HG03135 (cell line): ENCODE results near the gene RNF217.

Experiments used
- ATAC-seq: cut with Tn5 transposase; IDR thresholded peaks from one replicate; pipeline ENCODE4 v1.9.1; 2021; ENCODE audit warnings: mild to moderate bottlenecking, moderate library complexity; ENCODE audit not compliant: unreplicated experiment

RNF217 gene

DNA sequence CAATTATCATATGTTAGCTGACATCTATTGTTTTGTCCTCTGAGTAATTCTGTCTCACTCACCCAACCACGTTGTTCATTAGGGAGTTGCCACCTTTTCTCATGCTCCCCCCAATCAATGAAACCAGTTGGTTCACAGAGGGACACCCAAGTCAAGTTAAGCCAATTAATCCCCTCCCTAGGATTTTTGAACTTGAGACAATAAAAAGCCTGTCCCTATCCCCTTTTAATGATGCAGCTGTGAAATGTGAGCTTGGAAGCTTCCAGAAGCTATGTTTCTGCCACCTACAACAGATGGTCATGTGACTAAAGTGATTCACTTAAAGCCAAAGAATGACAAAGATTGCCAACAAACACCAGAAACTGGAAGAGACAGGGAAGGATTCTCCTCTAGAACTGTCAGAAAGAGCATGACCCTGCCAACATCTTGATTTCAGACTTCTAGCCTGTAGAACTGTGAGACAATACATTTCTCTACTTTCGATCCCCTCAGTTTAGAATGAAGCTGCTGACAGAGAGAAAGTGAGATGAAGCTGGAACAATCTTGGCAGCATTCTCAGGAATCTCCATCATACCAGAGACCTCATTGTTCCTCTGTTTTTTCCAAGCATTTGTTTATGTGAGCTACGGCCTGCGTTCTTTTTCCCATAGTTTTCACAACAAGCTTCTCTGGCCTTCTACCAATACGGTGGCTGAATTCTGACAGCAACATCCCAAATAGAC lies 133.5 kb downstream of the RNF217 start:
- ATAC-seq: no peak

DNA sequence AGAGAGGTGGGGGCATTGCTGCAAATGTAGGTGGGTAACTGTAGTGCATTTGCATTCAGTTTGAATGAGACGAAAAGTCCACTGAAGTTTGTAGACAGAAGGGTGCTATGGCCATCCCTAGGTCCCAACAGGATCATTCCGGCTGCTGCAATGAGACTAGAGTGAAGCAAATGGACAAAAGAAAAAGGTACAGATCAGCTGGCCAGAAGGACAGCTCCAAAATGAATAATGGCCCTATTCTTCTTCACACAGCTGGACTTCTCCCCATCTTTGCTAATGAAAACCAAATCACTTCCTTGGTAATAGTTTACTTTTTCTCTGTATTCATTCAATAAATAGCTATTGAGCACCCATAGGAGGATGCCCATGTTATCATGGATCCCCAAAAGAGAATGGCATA lies 134.9 kb downstream of the RNF217 start:
- ATAC-seq: no peak

DNA sequence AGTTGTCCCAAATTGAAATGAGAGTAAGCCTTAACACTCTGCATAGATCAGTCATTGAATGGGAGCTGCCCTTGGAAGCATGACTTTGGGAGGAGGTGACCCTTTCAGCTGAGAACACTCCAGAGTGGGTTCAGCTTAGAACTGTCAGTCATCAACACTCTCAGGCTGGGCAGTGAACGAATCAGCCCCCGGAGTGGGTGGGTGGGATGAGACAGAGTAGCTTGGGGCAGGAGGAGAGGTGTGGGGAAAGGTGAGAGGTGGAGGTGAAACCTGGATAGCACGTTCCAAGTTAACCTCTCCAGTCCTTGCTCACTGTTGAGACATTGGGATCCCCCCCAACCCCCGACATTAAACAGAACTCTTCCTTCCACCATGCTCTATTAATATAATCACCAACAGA lies 136.0 kb downstream of the RNF217 start:
- ATAC-seq: no peak

DNA sequence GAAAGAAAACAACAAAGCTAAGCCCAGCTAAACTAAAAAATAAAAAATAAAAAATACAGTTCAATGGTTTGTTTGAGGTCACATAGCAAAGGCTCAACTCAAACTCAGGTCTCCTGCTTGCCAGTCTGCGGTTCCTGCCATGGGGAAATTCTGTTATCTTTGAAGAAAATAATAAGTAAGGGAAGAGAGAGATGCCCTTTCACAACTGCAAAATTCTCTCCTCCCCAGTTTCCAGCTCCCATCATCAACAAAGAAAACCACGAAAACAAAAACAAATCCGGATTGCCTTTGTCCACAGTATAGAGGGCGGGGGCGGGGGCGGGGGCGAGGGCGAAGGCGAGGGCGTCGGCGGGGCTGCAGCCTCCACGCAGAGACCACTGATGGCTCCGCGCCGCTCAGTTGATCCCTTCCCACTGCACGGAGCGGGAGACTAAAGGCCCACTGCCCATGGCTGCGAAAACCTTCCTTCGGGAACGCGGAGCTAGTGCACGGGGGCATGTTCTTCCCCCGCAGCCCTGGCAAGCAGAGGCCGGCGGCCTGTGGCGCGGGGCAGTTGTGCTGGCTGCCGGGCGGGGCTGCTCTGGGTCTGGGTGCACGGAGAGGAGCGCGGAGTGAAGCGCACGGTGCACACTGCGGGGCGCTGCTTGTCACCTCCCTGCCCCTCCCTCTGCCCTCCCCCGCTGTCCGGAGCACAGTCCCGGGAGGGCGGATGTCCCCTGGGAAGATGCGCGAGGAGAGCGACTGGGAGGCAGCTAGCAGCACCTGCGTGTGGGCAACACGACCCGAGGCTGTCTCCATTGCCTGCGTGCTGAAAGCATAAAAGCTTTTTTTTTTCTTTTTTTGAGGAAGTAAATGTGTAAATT lies 137.2 kb downstream of the RNF217 start:
- no peak for ATAC-seq

DNA sequence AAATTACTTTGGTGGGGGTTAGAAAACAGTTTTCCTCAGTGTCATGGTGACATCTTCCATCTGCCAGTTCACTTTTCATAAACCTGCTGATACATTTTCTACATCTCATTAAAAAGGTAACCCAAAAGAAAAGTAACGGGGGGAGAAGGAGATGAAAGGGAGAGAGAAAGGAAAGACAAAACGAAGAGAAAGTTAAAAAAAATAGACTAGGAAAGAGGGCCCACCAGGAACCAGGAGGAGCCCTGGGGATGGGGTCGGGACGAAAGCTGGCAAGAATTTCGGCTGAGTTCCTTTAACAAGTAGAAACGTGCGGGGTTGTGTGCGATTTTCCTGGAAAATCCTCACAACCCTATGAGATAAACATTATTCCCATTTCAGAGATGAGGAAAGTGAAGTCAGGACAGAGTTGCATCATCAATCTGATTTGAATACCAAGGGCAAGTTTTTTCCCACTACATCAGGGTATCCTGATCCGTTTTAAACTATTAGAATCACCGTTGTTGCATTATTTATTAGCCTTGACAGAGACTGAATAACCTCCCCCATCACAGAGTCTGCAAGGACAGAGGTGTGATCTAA lies 137.9 kb downstream of the RNF217 start:
- no peak for ATAC-seq

DNA sequence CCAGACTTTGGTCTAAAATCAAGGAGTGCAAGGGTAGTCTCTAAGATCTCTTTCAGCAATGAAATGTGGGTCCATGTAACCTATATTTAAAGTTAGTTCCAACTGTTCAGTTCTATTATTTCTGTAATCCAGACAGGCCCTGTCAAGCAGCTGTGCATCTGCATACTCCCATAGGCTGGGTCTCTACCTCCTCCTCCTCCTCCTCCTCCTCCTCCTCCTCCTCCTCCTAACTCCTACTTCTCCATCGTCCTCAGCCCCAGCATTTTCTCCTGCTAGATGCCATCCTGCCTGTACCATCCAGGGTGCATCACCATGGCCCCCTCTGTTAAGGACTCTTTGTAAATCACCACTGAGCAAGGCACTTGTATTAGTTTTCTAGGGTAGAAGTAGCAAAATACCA lies 138.9 kb downstream of the RNF217 start:
- no peak for ATAC-seq

DNA sequence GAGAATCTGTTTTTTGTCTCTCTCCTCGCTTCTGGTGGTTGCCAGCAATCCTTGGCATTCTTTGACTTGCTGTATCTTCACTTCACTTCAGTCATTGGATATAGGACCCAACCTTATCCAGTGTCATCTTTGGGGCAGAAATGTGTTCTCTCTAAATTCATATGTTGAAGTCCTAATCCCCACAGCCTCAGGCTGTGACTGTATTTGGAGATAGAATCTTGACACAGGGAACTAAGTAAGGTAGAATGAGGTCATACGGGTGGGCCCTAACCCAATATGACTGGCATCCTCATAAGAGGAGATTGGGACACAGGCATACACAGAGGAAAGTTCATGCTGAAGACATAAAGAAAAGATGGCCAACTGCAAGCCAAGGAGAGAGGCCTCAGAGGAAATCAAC lies 139.4 kb downstream of the RNF217 start:
- no peak for ATAC-seq

DNA sequence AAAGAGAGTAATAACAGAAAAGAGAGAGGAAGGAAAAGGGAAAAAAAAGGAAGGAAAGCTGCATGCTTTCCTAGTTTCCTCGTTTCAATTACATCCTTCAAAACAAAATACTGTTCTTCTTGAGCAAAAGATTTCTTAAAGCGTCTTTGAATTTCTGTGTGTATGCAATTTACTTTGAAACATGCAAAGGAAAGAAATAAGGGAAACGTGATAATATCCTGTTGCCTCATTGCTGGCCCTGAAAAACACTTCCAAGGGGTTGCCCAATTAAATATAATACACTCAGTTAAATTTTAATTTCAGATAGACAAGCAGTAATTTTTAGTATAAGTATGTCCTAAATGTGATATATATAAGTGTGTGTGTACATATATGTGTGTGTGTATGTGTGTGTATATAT lies 140.2 kb downstream of the RNF217 start:
- no peak for ATAC-seq

DNA sequence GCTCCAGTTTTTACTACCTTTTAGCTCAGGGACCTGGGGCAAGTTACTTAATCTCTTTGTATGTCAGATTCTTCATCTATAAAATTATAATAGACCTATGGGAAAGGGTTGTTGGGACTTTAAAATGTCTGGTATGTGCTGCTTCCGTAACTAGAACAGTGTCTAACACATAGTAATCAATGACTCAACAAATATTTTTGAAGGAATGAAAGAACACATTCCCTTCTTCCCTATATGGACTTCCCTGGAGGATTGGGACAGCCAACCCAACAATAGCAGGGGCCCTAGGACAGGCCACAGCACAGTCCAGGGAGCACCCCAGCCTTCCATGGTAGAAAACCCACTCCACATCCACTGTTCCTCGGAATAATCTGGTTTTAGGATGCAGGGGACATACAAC lies 140.7 kb downstream of the RNF217 start:
- ATAC-seq: no peak

DNA sequence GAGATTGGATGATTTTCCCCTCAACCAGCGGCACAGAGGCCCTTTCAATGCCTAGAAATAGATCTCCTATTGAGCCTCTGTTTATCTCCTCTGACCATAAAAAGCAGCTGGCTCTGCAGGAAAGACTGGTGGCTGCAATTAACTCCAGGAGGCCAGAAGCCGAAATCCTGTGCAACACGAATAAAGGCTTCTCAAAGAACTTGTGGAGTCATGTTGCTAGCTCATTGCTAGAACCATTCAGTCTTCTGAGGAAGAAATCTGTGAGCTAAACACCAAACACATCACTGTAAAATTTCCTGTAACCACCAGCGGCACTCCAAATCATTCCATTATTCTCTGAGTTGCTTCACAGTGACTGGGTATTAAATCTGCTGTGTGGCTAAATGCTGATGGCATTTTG lies 142.2 kb downstream of the RNF217 start:
- ATAC-seq: no peak

DNA sequence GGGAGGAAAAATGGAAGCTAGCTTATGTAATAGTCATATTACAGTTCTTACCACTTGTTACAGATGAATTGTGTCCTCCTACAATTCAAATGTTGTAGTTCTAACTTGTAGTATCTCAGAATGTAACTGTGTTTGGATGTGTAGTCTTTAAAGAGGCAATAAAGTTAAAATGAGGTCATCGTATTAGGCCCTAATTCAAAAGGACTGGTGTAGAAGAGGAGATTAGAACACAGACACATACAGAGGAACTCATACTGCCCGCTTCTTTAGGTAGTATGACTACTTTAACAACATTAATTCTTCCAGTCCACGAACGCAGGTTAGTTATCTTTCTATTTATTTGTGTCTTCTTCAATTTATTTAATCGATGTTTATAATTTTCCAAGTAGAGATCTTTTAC lies 144.8 kb downstream of the RNF217 start:
- no peak for ATAC-seq

DNA sequence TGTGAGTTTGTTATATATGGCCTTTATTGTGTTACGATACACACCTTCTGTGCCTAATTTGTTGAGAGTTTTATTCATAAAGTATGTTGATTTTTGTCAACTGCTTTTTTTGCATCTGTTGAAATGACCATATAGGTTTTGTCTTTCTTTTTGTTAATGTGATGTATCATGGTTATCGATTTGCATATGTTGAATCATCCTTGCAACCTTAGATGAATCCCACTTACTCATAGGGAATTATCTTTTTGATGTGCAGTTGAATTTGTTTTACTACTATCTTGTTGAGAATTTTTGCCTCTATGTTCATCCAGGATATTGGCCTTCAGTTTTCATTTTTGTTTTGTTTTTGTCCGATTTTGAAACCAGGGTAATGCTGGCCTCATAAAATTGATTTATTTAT lies 145.7 kb downstream of the RNF217 start:
- no peak for ATAC-seq

DNA sequence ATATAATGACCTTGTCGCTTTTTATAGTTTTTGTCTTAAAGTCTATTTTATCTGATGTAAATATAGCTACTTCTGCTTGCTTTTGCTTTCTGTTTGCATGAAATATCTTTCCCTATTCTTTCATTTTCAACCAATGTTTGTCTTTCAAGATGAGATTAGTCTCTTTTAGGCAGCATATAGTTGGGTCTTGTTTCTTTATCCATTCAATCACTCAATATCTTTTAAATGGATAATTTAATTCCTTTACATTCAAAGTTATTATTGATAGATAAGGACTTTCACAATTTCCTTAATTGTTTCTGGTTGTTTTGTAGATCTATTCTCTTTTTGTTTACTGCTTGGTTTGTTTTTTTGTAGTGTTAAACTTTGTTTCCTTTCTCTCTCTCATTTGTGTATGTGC lies 147.8 kb downstream of the RNF217 start:
- ATAC-seq: no peak

DNA sequence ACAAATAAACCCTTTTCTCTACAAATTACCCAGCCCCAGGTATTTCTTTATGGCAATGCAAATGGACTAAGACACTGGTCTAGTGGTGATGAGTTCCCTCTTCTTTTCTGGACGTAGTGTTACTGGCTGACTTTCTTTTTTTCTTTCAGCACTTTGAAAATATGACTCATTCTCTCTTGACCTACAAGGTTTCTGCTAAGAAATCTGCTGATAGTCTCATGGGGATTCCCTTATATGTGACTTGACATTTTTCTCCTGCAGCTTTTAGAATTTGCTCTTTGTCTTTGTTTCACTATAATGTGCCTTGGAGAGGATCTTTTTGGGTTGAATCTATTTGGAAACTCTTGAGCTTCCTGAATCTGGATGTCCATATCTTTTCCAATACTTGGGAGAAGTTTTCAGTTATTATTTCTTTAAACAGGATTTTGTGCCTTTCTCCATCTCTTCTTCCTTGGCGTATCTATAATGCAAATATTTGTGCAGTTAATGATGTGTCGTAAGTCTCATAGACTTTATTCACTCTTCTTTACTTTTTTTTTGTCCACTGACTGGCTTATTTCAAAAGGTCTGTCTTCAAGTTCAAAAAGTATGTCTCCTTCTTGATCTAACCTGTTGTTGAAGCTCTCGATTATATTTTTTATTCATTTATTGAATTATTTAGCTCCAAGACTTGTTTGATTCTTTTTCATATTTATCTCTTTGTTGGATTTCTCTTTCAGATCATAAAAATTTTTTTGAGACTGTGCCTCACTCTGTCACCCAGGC lies 149.2 kb downstream of the RNF217 start:
- ATAC-seq: no peak

DNA sequence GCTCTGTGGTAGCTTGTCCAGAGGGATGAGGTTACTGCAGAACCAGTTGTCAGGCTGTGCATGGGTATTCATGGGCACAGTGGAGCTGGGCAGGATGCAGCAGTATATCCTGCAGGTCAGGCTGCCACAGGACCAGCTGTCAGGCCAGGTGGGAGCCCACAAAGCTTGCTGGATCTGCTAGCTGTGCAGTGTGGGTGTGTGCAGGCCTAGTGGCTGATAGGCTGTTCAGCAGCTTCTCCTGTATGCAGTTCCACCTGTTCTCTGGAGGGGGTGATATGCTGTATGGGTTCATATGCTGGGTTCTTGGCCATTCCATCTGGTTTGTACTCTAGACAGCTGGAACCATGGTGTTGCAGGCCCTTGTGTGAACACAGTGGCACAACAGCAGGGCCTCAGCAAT lies 150.7 kb downstream of the RNF217 start:
- no peak for ATAC-seq

DNA sequence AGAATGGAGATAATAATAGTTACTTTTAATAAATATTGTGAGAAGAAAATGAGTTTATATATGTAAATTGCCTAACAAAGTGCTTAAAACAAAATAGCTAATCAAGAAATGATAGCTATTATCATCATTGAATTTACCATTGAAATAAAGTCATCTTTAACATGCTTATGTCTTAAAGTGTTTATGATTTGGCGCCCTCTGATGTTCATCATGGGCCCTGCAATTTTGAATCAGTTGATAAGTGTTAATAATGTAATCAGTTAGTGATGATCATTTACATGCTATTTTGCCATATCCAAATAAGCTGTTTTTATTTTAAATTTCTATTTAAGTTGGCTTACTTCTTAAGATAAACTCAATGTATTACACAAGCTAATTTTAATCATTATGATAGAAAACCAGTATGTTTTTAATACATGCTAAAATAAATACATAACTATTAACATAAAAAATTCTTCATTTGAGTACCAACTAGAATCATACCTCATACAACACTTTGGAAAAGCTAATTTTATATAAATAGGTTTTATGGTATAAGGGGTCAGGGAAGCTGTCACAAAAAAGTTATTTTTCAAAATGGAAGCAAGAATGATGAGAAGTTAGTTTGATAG lies 152.1 kb downstream of the RNF217 start:
- ATAC-seq: no peak

DNA sequence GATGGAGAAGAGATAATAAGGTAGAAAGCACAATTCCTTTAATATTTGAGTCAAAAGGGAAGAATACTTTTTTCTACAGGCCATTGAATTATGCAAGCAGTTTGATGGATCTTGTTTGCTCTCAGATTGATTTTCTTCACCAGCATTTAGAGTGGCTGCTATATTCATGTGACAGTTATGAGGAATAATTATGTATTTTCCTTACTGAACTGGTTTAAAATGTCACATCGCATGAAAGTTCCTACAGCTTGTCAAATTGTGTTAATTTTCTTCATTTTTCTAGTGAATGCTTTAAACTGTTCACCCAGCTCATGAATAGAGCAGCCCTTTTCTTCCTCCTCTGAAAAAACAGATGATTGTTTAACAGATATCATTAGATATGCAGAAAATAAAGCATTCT lies 153.9 kb downstream of the RNF217 start:
- no peak for ATAC-seq

DNA sequence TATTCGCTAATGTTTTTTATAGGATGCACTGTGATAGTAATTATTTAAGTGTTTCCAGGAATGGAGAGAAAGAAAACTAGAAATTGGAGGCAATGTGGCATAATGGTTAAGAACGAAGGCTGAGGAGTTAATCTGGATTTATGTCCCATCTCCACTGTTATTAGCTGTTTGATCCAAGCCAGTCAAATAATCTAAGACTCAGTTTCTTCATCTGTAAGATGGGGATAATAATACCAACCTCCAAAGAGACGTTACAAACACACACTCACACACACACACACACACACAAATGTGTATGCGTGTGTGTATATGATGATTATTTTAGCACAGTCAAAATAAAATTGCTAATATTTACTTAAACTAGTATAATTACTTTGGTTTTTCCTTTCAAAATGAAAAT lies 154.5 kb downstream of the RNF217 start:
- no peak for ATAC-seq

DNA sequence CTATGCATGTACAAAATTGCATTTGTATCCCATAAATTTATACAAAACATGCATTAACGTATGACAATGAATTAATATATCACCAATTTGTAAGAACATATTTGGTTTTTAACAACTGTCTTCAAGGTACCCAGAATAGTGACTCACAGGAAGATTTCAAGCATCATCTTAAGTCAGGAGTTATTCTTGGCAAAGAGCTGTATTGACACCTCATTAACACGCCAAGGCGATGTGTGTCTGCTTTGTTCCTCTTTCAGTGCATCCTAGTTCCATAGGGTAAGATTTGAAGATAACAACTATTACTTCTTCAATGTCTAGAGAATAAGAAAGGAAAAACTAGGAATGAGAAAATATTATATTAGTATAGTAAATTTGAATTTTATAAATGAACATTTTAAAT lies 155.6 kb downstream of the RNF217 start:
- ATAC-seq: no peak

DNA sequence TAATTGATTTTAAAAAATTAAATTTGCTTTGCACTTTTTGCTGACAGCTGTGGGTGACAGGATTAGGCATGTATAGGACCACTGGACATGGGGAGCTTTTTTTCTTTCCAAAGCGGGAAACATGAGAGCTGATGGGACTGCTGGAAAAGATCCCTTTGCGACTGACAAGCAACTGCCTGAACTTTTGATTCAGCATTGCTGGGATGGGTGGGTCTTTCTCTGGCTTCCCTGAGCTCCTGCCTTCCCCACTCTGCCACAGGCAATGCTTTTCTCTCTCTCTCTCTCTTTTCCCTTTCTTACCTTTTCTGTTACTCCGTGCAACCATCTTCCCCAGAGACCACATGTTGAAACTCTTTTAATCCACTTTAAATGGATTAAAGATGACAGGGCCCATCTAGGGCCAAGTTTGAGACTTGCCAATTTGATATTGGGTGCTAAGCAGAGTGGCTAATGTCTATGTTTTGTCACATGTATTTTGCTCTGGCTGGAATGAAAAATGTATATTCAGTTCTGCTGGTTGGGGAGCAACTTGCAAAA lies 157.9 kb downstream of the RNF217 start:
- no peak for ATAC-seq

DNA sequence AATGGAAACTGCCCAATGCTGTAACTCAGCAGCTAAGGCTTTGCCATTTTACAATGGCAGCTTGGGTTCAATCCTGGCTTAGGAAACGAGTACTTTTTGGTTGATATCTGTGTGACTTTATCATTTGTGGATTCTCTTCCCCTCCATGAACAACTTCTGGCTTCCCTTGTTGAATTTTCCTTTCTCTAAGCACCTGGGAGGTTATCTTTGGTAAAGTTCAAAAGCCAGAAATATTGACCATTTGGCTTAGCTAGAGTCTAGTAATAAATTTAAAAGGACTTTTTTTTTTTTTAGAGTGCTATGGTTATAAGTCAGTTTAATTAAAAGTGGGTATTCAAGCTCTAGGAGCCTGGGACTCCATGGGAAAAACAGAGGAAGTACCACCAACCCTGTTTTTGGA lies 159.7 kb downstream of the RNF217 start:
- ATAC-seq: no peak
